Fibroblast of villous mesenchyme (primary cell): ENCODE data around the gene PLA2G4A. TPM values are rescaled to one million over a fixed set of nuclear protein-coding genes. Genes with fewer than 3 reads are reported as not detected.

Experiments used
- DNase-seq: peaks from one replicate; pipeline ENCODE4 v3.0.0-alpha.2; 2010; ENCODE audit warnings: low read depth
- H3K4me3 ChIP-seq: 2 replicates; pipeline ENCODE4 v1.5.1; 2011; ENCODE audit warnings: low read depth, mild to moderate bottlenecking, low read length
- CTCF ChIP-seq: IDR thresholded peaks from 2 replicates; pipeline ENCODE4 v1.5.1; 2012; ENCODE audit warnings: low read depth, mild to moderate bottlenecking, low read length; ENCODE audit not compliant: insufficient read depth
- total RNA-seq: library from RNA; depleted of rRNA; stranded (reverse); fragments of >200 nt; gene quantifications from 2 replicates; pipeline ENCODE4 v1.2.3, GENCODE V29; 2012

The PLA2G4A gene
- total RNA-seq, 1 donor, result 12.1 TPM

DNA sequence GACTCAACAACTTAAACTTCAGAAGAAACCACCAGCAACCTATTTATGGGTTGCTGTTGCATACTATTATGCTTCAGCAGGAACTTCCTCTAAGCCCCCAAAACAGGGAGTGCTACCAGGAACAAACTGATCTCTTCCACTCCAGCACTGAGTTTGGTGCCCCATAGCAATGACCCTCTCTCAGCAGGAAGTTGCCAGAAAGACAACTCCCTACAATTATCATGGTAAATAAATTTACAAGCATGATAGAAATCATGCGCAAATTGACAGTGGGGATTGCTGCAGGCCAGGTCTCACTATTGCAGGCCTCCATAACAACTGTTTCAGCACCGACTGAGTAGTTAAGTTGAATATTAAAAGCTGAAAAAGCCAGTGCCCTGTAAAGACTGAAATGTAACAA lies 180.6 kb downstream of the PLA2G4A start:
- no peak overlapping the region for H3K4me3 ChIP-seq
- TF ChIP-seq CTCF, result no peak
- no peak for DNase-seq

DNA sequence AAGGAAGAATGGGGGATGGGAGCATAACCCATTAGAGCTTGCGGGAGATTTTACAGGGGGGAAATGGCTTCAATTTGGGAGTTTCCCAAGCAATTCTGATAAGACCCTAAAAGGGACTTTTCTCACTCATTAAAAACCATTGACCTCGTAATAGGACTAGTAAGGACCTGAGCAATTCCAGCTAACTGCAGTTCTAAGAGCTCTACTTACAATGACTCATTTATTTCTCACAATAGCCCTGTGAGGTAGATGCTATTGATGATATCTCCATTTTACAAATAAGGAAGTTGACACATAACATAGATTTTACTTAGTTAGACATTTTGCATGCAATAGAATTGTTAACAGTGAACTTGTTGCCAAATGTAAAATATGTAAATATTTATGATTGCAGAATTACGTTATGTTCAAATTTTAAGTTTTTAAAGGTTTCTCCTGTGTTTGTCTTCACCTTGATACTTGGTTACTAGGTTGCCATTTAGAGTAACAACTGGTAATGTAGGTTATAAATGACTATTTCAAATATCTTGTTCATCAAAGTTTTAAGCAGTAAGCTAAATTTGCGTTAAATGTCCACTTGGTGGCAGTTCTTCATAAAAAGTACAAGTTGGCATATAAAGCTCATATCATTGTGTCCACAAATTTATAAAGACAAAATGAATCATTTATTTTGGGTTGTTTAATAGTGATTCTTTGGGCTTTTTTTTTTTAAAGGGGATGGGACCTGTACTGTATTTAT lies 182.0 kb downstream of the PLA2G4A start:
- DNase-seq, result no peak
- no peak for TF ChIP-seq CTCF
- no peak overlapping the region for H3K4me3 ChIP-seq

DNA sequence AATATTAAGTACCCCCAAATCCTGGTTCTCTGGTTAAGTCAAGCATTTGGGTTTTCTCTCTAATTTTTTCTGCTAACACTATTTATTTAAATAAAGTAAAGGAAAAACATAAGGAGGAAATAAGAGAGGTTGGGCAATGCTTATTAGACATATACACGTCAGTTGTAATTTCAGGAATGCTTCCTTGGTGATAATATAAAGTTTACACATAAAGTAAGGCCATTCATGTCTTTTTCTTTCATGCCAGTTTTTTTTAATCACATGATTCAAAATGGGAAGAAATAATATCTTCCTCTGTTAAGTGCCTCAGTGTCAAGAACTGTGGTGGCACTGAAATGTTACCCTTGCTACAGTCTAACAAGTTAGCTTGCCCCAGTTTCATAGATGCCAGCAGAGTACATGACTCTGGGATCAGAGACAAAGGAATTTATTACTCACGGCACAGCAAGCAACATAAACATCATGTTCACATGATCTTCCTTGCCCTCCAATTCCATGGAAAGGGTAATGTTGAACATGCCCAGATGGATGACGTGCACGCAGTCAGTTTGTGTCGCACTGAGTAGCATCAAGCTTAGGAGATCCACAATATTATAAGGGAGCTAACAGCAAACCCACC lies 184.9 kb downstream of the PLA2G4A start:
- DNase-seq, result no peak
- no peak for TF ChIP-seq CTCF

DNA sequence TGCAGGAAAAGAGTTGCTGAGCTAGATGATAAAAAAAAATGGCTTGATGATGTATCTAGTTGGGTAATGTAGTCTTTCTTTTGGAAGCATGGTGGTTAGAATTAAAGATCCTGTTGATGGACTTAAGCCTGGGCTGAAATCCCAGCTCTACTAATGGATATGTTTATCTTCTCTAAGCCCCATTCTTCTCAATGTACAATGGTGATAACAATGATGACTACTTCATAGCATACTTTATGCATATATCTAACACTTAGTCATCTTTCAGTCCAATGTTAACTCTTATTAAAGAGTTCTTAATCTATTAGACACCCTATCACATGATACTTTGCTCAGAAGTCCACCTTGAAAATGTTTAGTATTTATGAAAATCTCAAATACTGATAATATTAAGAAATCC lies 189.5 kb downstream of the PLA2G4A start:
- DNase-seq, result no peak
- H3K4me3 ChIP-seq, result no peak overlapping the region
- TF ChIP-seq CTCF, result no peak

More for the DNA sequence above, 184.9 kb downstream of the PLA2G4A start:
- H3K4me3 ChIP-seq, result no peak overlapping the region

DNA sequence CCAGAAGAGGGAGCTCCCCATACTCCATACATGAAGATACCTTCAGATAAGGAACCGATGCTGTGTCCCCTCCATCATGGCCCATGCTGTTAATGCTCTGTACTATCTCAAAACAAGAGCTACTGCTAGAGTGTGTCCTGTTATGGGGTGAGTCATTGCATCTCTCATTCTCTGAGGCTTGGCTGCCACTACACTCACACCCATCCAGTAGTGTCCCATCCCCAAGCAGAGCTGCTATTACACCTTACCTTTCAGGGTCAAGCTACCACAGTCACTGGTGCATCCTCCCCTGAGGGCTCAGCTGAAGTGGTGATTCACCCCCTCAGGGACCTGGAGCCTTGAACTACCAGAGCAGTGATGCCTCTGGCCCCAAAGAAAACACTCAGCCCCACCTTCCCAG lies 198.5 kb downstream of the PLA2G4A start:
- no peak for TF ChIP-seq CTCF
- no peak for DNase-seq
- no peak overlapping the region for H3K4me3 ChIP-seq

GRCh38 chr1:187032316-187032981 lies 203.7 kb downstream of the PLA2G4A start:
- no peak for DNase-seq
- no peak for TF ChIP-seq CTCF
- no peak overlapping the region for H3K4me3 ChIP-seq
